ENCODE measurements around the gene ADAMTS2. TPM values are rescaled to one million over a fixed set of nuclear protein-coding genes. Genes with fewer than 3 reads are reported as not detected.

The ADAMTS2 gene
- total and polyA plus RNA-seq, 2 donors (not counting 1 experiment from before 2014, with no cell fraction given) = 16.2 to 70.2 TPM

DNA sequence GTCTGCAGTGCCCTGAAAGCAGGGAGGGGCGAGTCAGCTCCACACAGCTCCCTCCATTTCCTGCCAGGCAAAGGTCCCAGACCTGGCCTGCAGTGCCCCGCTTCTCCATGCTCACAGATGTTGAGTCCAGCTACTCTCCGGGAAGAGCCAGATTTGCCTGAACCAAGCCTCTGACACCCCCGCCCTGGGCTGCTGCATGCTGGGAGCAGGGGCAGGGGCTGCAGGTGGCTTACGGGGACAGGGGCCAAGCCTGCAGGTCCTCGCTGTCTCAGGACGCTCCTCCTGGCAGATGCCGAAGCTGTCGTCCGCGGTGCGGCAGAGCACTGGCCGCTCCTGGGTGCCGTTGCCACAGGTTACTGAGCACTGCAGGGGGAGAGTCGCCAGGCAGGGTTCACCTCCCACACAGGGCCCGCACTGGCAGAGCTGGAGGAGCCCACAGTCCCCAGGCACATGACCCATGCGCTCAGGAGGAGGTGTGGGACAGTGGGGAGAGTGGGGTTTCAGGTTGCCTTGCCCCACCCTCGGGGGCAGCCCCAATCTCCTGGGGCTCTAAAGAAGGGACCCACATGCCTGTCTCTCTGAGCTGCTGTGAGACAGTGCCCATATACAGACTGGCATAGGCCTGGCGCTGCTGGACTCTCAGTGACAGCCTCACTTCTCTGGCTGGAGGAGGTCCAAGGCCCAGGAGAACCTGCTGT lies 222.7 kb downstream of the ADAMTS2 start:
- Histone ChIP-seq H3K27ac (ENCODE audit: insufficient read depth, low read length) (no peak overlapping the region), H3K4me3 (replicated peaks in 1 of 4; ENCODE audit: control extremely low read depth in 1 of 4, insufficient read depth in 1 of 4, low read depth in 3 of 4, low read length in 4 of 4) (no peak overlapping the region), H4K20me1 (ENCODE audit: control insufficient read depth, extremely low read depth, insufficient read depth, low read length) (no peaks in the 10 kb centered on the region), H3K9me3 (ENCODE audit: control insufficient read depth, insufficient read depth, low read depth, low read length) (no peaks in the 10 kb centered on the region), H3K9ac (ENCODE audit: insufficient read depth, low read length) (no peak overlapping the region), H3K79me2 (ENCODE audit: control insufficient read depth, insufficient read depth, low read length) (no peaks in the 10 kb centered on the region), H3K4me2 (ENCODE audit: extremely low read depth, insufficient read depth, low read length) (no peak overlapping the region), H2AFZ (ENCODE audit: low read length) (no peak overlapping the region), H3K27me3 (ENCODE audit: control insufficient read depth, insufficient read depth, low read length) (no peaks in the 10 kb centered on the region), H3K36me3 (ENCODE audit: control insufficient read depth, insufficient read depth, low read length) (peaks cover 5% of the 10 kb centered on the region), H3K4me1 (ENCODE audit: control insufficient read depth, extremely low read depth, insufficient read depth, low read length) (no peaks in the 10 kb centered on the region)
- DNase-seq (ENCODE audit: low read depth in 2 of 2) = no peak
- TF ChIP-seq EZH2 (IDR thresholded peaks at IDR 0.05; ENCODE audit: low read length, missing control alignments) = no peak
- TF ChIP-seq, protein P1, sequence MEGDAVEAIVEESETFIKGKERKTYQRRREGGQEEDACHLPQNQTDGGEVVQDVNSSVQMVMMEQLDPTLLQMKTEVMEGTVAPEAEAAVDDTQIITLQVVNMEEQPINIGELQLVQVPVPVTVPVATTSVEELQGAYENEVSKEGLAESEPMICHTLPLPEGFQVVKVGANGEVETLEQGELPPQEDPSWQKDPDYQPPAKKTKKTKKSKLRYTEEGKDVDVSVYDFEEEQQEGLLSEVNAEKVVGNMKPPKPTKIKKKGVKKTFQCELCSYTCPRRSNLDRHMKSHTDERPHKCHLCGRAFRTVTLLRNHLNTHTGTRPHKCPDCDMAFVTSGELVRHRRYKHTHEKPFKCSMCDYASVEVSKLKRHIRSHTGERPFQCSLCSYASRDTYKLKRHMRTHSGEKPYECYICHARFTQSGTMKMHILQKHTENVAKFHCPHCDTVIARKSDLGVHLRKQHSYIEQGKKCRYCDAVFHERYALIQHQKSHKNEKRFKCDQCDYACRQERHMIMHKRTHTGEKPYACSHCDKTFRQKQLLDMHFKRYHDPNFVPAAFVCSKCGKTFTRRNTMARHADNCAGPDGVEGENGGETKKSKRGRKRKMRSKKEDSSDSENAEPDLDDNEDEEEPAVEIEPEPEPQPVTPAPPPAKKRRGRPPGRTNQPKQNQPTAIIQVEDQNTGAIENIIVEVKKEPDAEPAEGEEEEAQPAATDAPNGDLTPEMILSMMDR (conservative IDR thresholded peaks at IDR 0.05 in 1 of 2, IDR thresholded peaks at IDR 0.05 in 1 of 2; ENCODE audit: low read depth in 1 of 2, low read length in 2 of 2) = no peak

DNA sequence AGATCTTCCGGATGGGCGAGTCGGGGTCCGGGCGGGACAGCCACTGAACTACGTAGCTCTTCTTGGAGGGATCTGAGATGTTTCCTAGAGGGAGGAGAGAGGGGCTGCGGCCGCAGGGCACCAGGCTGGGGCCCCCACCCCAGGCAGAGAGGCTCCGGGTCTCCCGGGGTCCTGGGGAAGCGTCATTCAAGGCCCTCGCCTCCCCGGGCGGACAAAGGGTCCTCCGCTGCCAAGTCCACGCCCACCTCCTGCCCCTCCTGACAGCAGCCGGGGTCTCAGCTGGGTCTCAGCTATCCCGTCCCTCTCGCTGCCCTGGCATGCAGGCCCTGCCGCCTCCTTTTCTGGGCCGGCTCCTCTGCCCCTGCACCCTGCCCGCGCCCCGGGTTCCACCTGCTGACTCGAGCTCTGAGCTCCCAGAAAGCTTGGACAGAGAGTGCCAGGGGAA lies 223.6 kb downstream of the ADAMTS2 start:
- no peak overlapping the region for H2AFZ ChIP-seq (ENCODE audit: low read length)
- TF ChIP-seq EZH2 (IDR thresholded peaks at IDR 0.05; ENCODE audit: low read length, missing control alignments) = no peak
- TF ChIP-seq, protein P1 (conservative IDR thresholded peaks at IDR 0.05 in 1 of 2, IDR thresholded peaks at IDR 0.05 in 1 of 2; ENCODE audit: low read depth in 1 of 2, low read length in 2 of 2) = no peak
- no peak overlapping the region for H3K9ac ChIP-seq (ENCODE audit: insufficient read depth, low read length)
- H3K4me2 ChIP-seq (ENCODE audit: extremely low read depth, insufficient read depth, low read length) = no peak overlapping the region
- no peaks in the 10 kb centered on the region for H3K79me2 ChIP-seq (ENCODE audit: control insufficient read depth, insufficient read depth, low read length)
- no peaks in the 10 kb centered on the region for H3K27me3 ChIP-seq (ENCODE audit: control insufficient read depth, insufficient read depth, low read length)
- H3K4me3 ChIP-seq (replicated peaks in 1 of 4; ENCODE audit: control extremely low read depth in 1 of 4, insufficient read depth in 1 of 4, low read depth in 3 of 4, low read length in 4 of 4) = no peak overlapping the region
- no peaks in the 10 kb centered on the region for H3K4me1 ChIP-seq (ENCODE audit: control insufficient read depth, extremely low read depth, insufficient read depth, low read length)
- H3K36me3 ChIP-seq (ENCODE audit: control insufficient read depth, insufficient read depth, low read length) = peaks cover 3% of the 10 kb centered on the region
- H3K27ac ChIP-seq (ENCODE audit: insufficient read depth, low read length) = no peak overlapping the region
- H4K20me1 ChIP-seq (ENCODE audit: control insufficient read depth, extremely low read depth, insufficient read depth, low read length) = no peaks in the 10 kb centered on the region
- H3K9me3 ChIP-seq (ENCODE audit: control insufficient read depth, insufficient read depth, low read depth, low read length) = no peaks in the 10 kb centered on the region
- DNase-seq (ENCODE audit: low read depth in 2 of 2) = no peak

DNA sequence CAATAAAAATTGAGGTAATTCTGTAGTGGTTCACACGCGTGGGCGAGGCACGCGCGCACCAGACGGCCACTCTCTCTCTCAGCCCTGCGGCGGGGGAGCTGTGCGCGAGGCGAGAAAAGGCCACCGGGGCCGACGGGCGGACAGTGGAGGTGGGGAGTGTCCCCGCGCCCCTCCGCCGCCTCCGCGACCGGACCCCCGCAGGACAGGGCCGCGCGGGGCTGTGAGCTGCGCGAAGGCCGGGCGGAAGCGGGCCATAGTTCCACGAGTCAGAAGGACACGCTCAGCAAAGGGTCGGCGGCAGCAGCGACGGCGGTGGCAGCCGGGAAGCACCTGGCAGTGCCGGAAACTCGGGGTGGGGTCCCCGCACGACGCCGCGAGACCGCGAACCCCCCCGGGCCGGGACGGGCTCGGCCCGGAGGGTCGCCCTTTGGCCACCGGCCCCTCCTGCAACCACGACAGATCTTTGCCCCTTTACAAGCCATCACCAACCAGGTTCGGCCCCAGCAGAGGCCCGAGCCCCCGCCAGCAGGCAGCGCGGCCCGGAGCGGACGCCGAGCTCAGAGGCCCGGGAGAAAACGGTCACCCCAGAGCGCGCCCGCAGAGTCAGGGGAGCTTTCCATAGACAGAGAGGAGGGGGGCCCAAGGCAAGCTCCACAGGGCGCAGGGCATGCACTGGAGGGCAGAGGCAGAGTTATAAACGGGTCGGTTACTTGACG lies 224.2 kb downstream of the ADAMTS2 start:
- peaks cover 3% of the 10 kb centered on the region for H3K36me3 ChIP-seq (ENCODE audit: control insufficient read depth, insufficient read depth, low read length)
- no peaks in the 10 kb centered on the region for H3K4me1 ChIP-seq (ENCODE audit: control insufficient read depth, extremely low read depth, insufficient read depth, low read length)
- H3K79me2 ChIP-seq (ENCODE audit: control insufficient read depth, insufficient read depth, low read length) = no peaks in the 10 kb centered on the region
- no peaks in the 10 kb centered on the region for H3K9me3 ChIP-seq (ENCODE audit: control insufficient read depth, insufficient read depth, low read depth, low read length)
- no peak overlapping the region for H3K9ac ChIP-seq (ENCODE audit: insufficient read depth, low read length)
- no peaks in the 10 kb centered on the region for H3K27me3 ChIP-seq (ENCODE audit: control insufficient read depth, insufficient read depth, low read length)
- H3K27ac ChIP-seq (ENCODE audit: insufficient read depth, low read length) = no peak overlapping the region
- H4K20me1 ChIP-seq (ENCODE audit: control insufficient read depth, extremely low read depth, insufficient read depth, low read length) = no peaks in the 10 kb centered on the region
- H2AFZ ChIP-seq (ENCODE audit: low read length) = no peak overlapping the region
- no peak for DNase-seq (ENCODE audit: low read depth in 2 of 2)
- H3K4me2 ChIP-seq (ENCODE audit: extremely low read depth, insufficient read depth, low read length) = no peak overlapping the region
- no peak overlapping the region for H3K4me3 ChIP-seq (replicated peaks in 1 of 4; ENCODE audit: control extremely low read depth in 1 of 4, insufficient read depth in 1 of 4, low read depth in 3 of 4, low read length in 4 of 4)
- TF ChIP-seq, protein P1 (conservative IDR thresholded peaks at IDR 0.05 in 1 of 2, IDR thresholded peaks at IDR 0.05 in 1 of 2; ENCODE audit: low read depth in 1 of 2, low read length in 2 of 2) = no peak
- TF ChIP-seq EZH2 (IDR thresholded peaks at IDR 0.05; ENCODE audit: low read length, missing control alignments) = no peak
